ENCODE data around the gene NCAM1.

- TF ChIP-seq, protein P1, sequence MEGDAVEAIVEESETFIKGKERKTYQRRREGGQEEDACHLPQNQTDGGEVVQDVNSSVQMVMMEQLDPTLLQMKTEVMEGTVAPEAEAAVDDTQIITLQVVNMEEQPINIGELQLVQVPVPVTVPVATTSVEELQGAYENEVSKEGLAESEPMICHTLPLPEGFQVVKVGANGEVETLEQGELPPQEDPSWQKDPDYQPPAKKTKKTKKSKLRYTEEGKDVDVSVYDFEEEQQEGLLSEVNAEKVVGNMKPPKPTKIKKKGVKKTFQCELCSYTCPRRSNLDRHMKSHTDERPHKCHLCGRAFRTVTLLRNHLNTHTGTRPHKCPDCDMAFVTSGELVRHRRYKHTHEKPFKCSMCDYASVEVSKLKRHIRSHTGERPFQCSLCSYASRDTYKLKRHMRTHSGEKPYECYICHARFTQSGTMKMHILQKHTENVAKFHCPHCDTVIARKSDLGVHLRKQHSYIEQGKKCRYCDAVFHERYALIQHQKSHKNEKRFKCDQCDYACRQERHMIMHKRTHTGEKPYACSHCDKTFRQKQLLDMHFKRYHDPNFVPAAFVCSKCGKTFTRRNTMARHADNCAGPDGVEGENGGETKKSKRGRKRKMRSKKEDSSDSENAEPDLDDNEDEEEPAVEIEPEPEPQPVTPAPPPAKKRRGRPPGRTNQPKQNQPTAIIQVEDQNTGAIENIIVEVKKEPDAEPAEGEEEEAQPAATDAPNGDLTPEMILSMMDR (conservative IDR thresholded peaks at IDR 0.05; ENCODE audit: low read depth, low read length): no peak
- no peak for TF ChIP-seq EZH2phosphoT487 (IDR thresholded peaks at IDR 0.05; ENCODE audit: borderline replicate concordance, low read length)
- no peak for TF ChIP-seq EZH2 (IDR thresholded peaks at IDR 0.05; ENCODE audit: low read length, unreplicated experiment)
Measured at GRCh38 chr11:113270080-113270479, 308.9 kb downstream of the NCAM1 start.

Data from PC-3 (cell line).